OCI-LY3 (cell line): ENCODE results near the gene SPATC1L.

ENCODE experiments used
- H2AFZ ChIP-seq: fragments of 200-600, 300-600 bp; shearing (Covaris generic); 2 replicates; pipeline ENCODE4 v1.6.0; 2014; ENCODE audit warnings: antibody characterized with exemption, low read depth, low read length
- H3K27ac ChIP-seq: fragments of 200-600, 300-600 bp; sonication (generic); 2 replicates; pipeline ENCODE4 v1.5.1; 2014; ENCODE audit warnings: mild to moderate bottlenecking, low read length, moderate library complexity, mixed read lengths
- H3K27me3 ChIP-seq: fragments of 200-600, 300-600 bp; sonication (generic); 2 replicates; pipeline ENCODE4 v1.6.1; 2014; ENCODE audit warnings: low read depth, low read length, mixed read lengths
- H3K36me3 ChIP-seq: fragments of 200-600, 300-600 bp; sonication (generic); replicated peaks from 2 replicates; pipeline ENCODE3; 2014; ENCODE audit warnings: low read depth, low read length, mixed read lengths
- H3K4me1 ChIP-seq: fragments of 300-600, 200-600 bp; sonication (generic); 2 replicates; pipeline ENCODE4 v1.6.1; 2014; ENCODE audit warnings: low read length, mixed read lengths
- H3K4me2 ChIP-seq: fragments of 200-600, 300-600 bp; sonication (generic); 2 replicates; pipeline ENCODE4 v1.6.1; 2014; ENCODE audit warnings: low read length, mixed read lengths
- H3K4me3 ChIP-seq: fragments of 300-600, 200-600 bp; sonication (generic); 2 replicates; pipeline ENCODE4 v1.5.1; 2014; ENCODE audit warnings: antibody characterized with exemption, mild to moderate bottlenecking, low read length, moderate library complexity
- H3K79me2 ChIP-seq: fragments of 300-600, 200-600 bp; shearing (Covaris generic); 2 replicates; pipeline ENCODE4 v1.6.1; 2014; ENCODE audit warnings: mild to moderate bottlenecking, low read length, mixed read lengths
- H3K9ac ChIP-seq: fragments of 300-600, 200-600 bp; shearing (Covaris generic); 2 replicates; pipeline ENCODE4 v1.6.0; 2014; ENCODE audit warnings: mild to moderate bottlenecking, low read length, moderate library complexity
- H3K9me3 ChIP-seq: fragments of 200-600, 300-600 bp; shearing (Covaris generic); 2 replicates; pipeline ENCODE4 v1.6.1; 2014; ENCODE audit warnings: low read length, mixed read lengths; ENCODE audit not compliant: insufficient read depth
- H4K20me1 ChIP-seq: fragments of 200-600, 300-600 bp; sonication (generic); 2 replicates; pipeline ENCODE4 v1.6.1; 2016; ENCODE audit warnings: low read length, mixed read lengths; ENCODE audit not compliant: insufficient read depth
- CTCF ChIP-seq: fragments of 200-600, 300-600 bp; sonication (generic); IDR thresholded peaks from 2 replicates; pipeline ENCODE4 v1.5.1; 2014; ENCODE audit warnings: antibody characterized with exemption, low read length, low read depth
- EZH2phosphoT487 ChIP-seq: fragments of 200-600 bp; shearing (Covaris generic); IDR thresholded peaks from 2 replicates; pipeline ENCODE4 v1.6.1; 2018; ENCODE audit warnings: antibody characterized with exemption, mixed run types, low read depth

SPATC1L gene

GRCh38 chr21:46145840-46146691 is 38.2 kb downstream of the SPATC1L start:
- Histone ChIP-seq H3K36me3 (no peaks in the 10 kb centered on the region), H3K27ac (no peak overlapping the region), H3K9ac (no peak overlapping the region), H3K4me2 (no peak overlapping the region), H2AFZ (no peak overlapping the region), H3K4me3 (no peak overlapping the region), H3K27me3 (no peaks in the 10 kb centered on the region), H4K20me1 (no peaks in the 10 kb centered on the region), H3K4me1 (no peaks in the 10 kb centered on the region), H3K79me2 (no peaks in the 10 kb centered on the region), H3K9me3 (no peaks in the 10 kb centered on the region)
- TF ChIP-seq CTCF, result no peak
- no peak for TF ChIP-seq EZH2phosphoT487

GRCh38 chr21:46145159-46145839 is 39.0 kb downstream of the SPATC1L start:
- H2AFZ ChIP-seq, result no peak overlapping the region
- H4K20me1 ChIP-seq, result no peaks in the 10 kb centered on the region
- H3K4me1 ChIP-seq, result no peaks in the 10 kb centered on the region
- no peaks in the 10 kb centered on the region for H3K36me3 ChIP-seq
- H3K4me3 ChIP-seq, result no peak overlapping the region
- no peaks in the 10 kb centered on the region for H3K27me3 ChIP-seq
- H3K79me2 ChIP-seq, result no peaks in the 10 kb centered on the region
- no peak overlapping the region for H3K4me2 ChIP-seq
- H3K9me3 ChIP-seq, result no peaks in the 10 kb centered on the region
- no peak overlapping the region for H3K9ac ChIP-seq
- no peak for TF ChIP-seq EZH2phosphoT487
- no peak for TF ChIP-seq CTCF
- H3K27ac ChIP-seq, result no peak overlapping the region

GRCh38 chr21:46144464-46145070 is 39.7 kb downstream of the SPATC1L start:
- H3K4me2 ChIP-seq, result no peak overlapping the region
- TF ChIP-seq CTCF (no peak), EZH2phosphoT487 (no peak)

More at GRCh38 chr21:46144464-46145070, 39.7 kb downstream of the SPATC1L start:
- Histone ChIP-seq H3K4me3 (no peak overlapping the region), H3K4me1 (no peaks in the 10 kb centered on the region), H3K9me3 (no peaks in the 10 kb centered on the region), H2AFZ (no peak overlapping the region), H3K9ac (no peak overlapping the region), H3K27me3 (no peaks in the 10 kb centered on the region), H3K27ac (no peak overlapping the region), H4K20me1 (no peaks in the 10 kb centered on the region), H3K36me3 (no peaks in the 10 kb centered on the region), H3K79me2 (no peaks in the 10 kb centered on the region)
